ENCODE measurements around the gene STYX.

The STYX gene

DNA sequence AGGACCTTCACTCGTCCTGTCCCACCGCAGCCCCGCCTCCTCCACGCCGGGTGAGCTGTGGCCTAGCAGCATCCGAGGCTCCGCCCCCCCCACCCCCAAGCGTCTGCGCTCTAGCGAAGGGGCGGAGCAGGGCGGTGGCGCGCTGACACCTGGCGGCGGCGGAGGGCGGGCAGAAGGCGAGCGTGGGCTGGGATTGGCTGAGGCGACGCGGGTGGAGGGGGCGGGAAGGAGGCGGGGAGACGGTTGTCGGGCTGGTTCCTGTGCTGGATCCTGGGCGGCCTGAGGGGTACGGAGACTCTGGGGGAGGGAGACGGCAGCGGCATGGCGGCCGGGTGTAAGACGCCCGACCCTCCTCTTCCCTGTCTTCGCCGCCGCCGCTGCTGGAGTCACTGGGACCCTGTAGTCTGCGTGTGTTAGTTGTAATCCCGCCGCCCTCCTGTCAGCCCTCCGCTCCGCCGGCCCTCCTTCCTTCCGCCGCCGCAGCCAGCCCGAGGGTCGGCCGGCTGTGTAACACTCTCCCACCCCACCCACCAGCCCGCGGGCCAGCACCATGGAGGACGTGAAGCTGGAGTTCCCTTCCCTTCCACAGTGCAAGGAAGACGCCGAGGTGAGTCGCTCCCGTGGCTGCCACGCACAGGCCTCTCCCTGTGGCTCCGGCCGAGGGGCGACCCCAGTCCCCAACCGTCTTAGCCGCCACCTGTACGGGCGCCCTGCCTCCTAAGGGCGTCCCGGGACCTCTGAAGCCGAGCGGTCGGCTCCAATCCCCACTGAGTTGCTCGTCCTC lies at the start of gene STYX:
Gene STYX, plus strand, starts transcription at position 242 of the 784 bp plus-strand sequence. Its CDS starts 309 bp downstream, at position 551.
- Mint-ChIP-seq H3K4me3 (peak within 1 kb of the TSS; percentile 95 to 98 (median 97)), H3K36me3 (ENCODE audit: low read depth) (peaks cover 38% of the 10 kb centered on the region), H3K27me3 (ENCODE audit: low read depth) (no peaks in the 10 kb centered on the region), H3K4me1 (peaks cover 13% of the 10 kb centered on the region), H3K27ac (peak within 1 kb of the TSS; percentile 62 to 96 (median 89)), H3K9me3 (no peaks in the 10 kb centered on the region)
- TF ChIP-seq, protein P1, sequence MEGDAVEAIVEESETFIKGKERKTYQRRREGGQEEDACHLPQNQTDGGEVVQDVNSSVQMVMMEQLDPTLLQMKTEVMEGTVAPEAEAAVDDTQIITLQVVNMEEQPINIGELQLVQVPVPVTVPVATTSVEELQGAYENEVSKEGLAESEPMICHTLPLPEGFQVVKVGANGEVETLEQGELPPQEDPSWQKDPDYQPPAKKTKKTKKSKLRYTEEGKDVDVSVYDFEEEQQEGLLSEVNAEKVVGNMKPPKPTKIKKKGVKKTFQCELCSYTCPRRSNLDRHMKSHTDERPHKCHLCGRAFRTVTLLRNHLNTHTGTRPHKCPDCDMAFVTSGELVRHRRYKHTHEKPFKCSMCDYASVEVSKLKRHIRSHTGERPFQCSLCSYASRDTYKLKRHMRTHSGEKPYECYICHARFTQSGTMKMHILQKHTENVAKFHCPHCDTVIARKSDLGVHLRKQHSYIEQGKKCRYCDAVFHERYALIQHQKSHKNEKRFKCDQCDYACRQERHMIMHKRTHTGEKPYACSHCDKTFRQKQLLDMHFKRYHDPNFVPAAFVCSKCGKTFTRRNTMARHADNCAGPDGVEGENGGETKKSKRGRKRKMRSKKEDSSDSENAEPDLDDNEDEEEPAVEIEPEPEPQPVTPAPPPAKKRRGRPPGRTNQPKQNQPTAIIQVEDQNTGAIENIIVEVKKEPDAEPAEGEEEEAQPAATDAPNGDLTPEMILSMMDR (IDR thresholded peaks at IDR 0.05; ENCODE audit: unreplicated experiment in 3 of 3), result no peak

DNA sequence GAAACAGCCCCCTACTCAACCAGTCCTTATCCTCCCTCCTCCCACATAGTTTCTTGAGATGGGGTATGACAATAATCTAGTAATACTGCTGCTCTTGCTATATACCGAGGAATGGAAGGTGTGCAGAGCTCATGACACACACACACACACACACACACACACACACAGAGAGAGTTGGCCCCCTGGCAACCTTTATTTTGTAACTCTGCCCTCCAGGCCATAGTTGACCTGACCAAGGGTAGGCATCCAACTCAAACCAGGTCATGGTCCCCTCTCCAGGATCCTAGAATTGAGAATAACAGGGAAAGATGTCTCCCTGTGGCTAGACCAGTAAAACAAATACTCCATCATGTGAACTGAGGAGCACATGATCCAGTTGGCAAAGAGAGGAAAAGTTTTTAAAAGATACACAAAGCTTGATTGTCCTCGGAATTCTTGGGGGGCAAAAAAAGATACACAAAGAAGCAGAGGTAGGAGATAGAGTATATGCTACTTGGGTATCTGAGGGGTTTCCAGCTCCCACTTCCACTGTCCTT lies 45.9 kb upstream of the STYX start:
- Mint-ChIP-seq H3K4me1 (no peaks in the 10 kb centered on the region), H3K4me3 (no peak overlapping the region), H3K9me3 (no peaks in the 10 kb centered on the region), H3K27me3 (ENCODE audit: low read depth) (no peaks in the 10 kb centered on the region), H3K27ac (no peak overlapping the region), H3K36me3 (ENCODE audit: low read depth) (peaks cover 6% of the 10 kb centered on the region)
- TF ChIP-seq, protein P1 (IDR thresholded peaks at IDR 0.05; ENCODE audit: unreplicated experiment in 3 of 3), result no peak

DNA sequence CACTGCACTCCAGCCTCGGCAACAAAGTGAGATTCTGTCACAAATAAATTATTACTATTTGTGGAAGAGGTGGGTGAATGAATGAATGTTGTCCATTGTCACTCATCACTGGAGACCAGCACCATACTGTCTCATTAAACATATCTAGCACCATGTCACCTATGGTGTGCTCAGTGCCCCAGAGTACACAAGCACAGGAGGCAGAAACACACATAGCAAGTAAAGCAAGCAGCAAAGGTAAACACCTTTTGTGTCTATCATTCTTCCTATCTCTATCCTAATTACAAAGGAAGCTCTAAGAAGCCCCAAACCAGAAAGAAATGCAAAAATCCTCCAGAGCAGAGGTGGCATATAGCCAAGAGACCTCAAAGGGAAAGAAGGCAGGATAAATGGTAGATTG lies 43.8 kb upstream of the STYX start:
- Mint-ChIP-seq H3K9me3 (no peaks in the 10 kb centered on the region), H3K27me3 (ENCODE audit: low read depth) (no peaks in the 10 kb centered on the region), H3K4me1 (no peaks in the 10 kb centered on the region), H3K36me3 (ENCODE audit: low read depth) (no peaks in the 10 kb centered on the region), H3K4me3 (no peak overlapping the region), H3K27ac (no peak overlapping the region)
- TF ChIP-seq, protein P1 (IDR thresholded peaks at IDR 0.05; ENCODE audit: unreplicated experiment in 3 of 3), result no peak

- Mint-ChIP-seq H3K9me3 (no peaks in the 10 kb centered on the region), H3K27ac (no peak overlapping the region), H3K4me1 (peaks cover 11% of the 10 kb centered on the region), H3K36me3 (ENCODE audit: low read depth) (no peaks in the 10 kb centered on the region), H3K4me3 (no peak overlapping the region), H3K27me3 (ENCODE audit: low read depth) (no peaks in the 10 kb centered on the region)
- TF ChIP-seq, protein P1 (IDR thresholded peaks at IDR 0.05; ENCODE audit: unreplicated experiment in 3 of 3), result no peak
Measured at GRCh38 chr14:52690983-52691760, 38.8 kb upstream of the STYX start.

- H3K27ac Mint-ChIP-seq, result no peak overlapping the region
- no peaks in the 10 kb centered on the region for H3K9me3 Mint-ChIP-seq
- peaks cover 11% of the 10 kb centered on the region for H3K4me1 Mint-ChIP-seq
- peak overlapping the region; percentile 8 to 65 (median 58) for H3K4me3 Mint-ChIP-seq
- no peaks in the 10 kb centered on the region for H3K36me3 Mint-ChIP-seq (ENCODE audit: low read depth)
- no peaks in the 10 kb centered on the region for H3K27me3 Mint-ChIP-seq (ENCODE audit: low read depth)
- TF ChIP-seq, protein P1 (IDR thresholded peaks at IDR 0.05; ENCODE audit: unreplicated experiment in 3 of 3), result no peak
Measured at GRCh38 chr14:52692248-52692962, 37.6 kb upstream of the STYX start.
